Neural cell (in vitro differentiated cells): ENCODE measurements around the gene PHYHIPL.

Experiments
- CTCF ChIP-seq: fragments of 450-650 bp; IDR thresholded peaks from 2 replicates; pipeline ENCODE4 v1.5.1; 2014; ENCODE audit warnings: antibody characterized with exemption, mild to moderate bottlenecking, moderate library complexity; ENCODE audit not compliant: poor library complexity, severe bottlenecking
- POLR2AphosphoS5 ChIP-seq: IDR thresholded peaks from 2 replicates; pipeline ENCODE4 v1.6.1; 2012

- TF ChIP-seq POLR2AphosphoS5 (no peak), CTCF (no peak)
Measured at GRCh38 chr10:59268460-59268859, 92.0 kb downstream of the PHYHIPL start.
